B cell (primary cell): ENCODE measurements around the gene XPO6.

Experiments used
- CTCF ChIP-seq: fragments of 200-600 bp; IDR thresholded peaks from one replicate; pipeline ENCODE4 v1.8.0; 2022; ENCODE audit warnings: antibody characterized with exemption, mild to moderate bottlenecking
- EZH2 ChIP-seq: IDR thresholded peaks from 2 replicates; pipeline ENCODE4 v1.6.1; 2012; ENCODE audit warnings: borderline replicate concordance, low read depth, mild to moderate bottlenecking, moderate library complexity, low read length; ENCODE audit not compliant: insufficient read depth, poor library complexity, severe bottlenecking

DNA sequence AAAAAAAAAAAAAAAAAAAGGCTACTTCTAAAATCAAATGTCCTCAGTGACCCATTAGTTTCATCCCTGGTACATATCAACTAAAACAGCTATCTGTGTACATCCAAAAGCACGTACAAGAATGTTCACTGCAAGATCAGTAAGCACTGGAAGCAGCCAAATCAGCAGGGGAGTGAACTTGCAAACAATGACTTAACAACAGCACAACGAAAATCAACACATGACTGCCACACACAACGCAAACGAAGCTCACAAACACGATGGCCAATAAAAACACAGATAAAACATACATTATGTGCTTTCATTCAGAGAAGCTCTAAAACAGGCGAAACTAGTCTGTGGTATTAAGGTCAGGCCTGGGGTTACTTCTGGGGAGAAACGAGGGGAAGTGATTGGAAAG, 60.6 kb downstream of the XPO6 start:
- no peak for TF ChIP-seq EZH2
- TF ChIP-seq CTCF: no peak
